Activated T-helper 1 cell treated with Interleukin-2 at 50 U/mL for 16 hours (primary cell): Measurements from ENCODE around the gene CLGN.
"Not testable (repeated sequence)": the region's sequence is repeated elsewhere in the genome, so short reads cannot be mapped to it uniquely, and the experiment has no call there.

Experiments
- DNase-seq: peaks from one replicate; pipeline ENCODE4 v3.0.0-alpha.2; 2020; ENCODE audit warnings: low read depth

The CLGN gene

GRCh38 chr4:140427106-140427918 is at the start of gene CLGN:
Gene CLGN, minus strand, starts transcription at chr4:140427648. Its CDS starts 14,570 bp downstream, at chr4:140413078.
- DNase-seq: no peak

GRCh38 chr4:140472156-140472555 is 44.7 kb upstream of the CLGN start:
- DNase-seq: no peak

GRCh38 chr4:140469791-140470733 is 42.6 kb upstream of the CLGN start:
- DNase-seq: no peak

GRCh38 chr4:140466146-140466545 is 38.7 kb upstream of the CLGN start:
- DNase-seq: no peak

- no peak for DNase-seq
Observed at GRCh38 chr4:140463614-140464013, 36.2 kb upstream of the CLGN start.

- no peak for DNase-seq
Observed at GRCh38 chr4:140463182-140463581, 35.7 kb upstream of the CLGN start.

- DNase-seq: no peak
Observed at GRCh38 chr4:140450352-140450751, 22.9 kb upstream of the CLGN start.

- DNase-seq: no peak
Observed at GRCh38 chr4:140448830-140449229, 21.4 kb upstream of the CLGN start.

GRCh38 chr4:140448162-140448561 is 20.7 kb upstream of the CLGN start:
- DNase-seq: no peak

- not testable (repeated sequence) for DNase-seq
Observed at GRCh38 chr4:140444347-140444746, 16.9 kb upstream of the CLGN start.

GRCh38 chr4:140439644-140440142 is 12.2 kb upstream of the CLGN start:
- no peak for DNase-seq

- DNase-seq: no peak
Observed at GRCh38 chr4:140427919-140428471, 547 bp upstream of the CLGN start.

- no peak for DNase-seq
Observed at GRCh38 chr4:140426610-140427105, 790 bp downstream of the CLGN start.

- DNase-seq: no peak
Observed at GRCh38 chr4:140423106-140423505, 4.3 kb downstream of the CLGN start.

GRCh38 chr4:140413130-140413969 is 14.1 kb downstream of the CLGN start:
- DNase-seq: not testable (repeated sequence)

GRCh38 chr4:140408974-140409373 is 18.5 kb downstream of the CLGN start:
- DNase-seq: no peak

- no peak for DNase-seq
Observed at GRCh38 chr4:140406292-140406691, 21.2 kb downstream of the CLGN start.

- no peak for DNase-seq
Observed at GRCh38 chr4:140400111-140400510, 27.3 kb downstream of the CLGN start.

- no peak for DNase-seq
Observed at GRCh38 chr4:140395668-140396067, 31.8 kb downstream of the CLGN start.

- no peak for DNase-seq
Observed at GRCh38 chr4:140388015-140388414, 39.4 kb downstream of the CLGN start.

- DNase-seq: no peak
Observed at GRCh38 chr4:140382732-140383131, 44.7 kb downstream of the CLGN start.
